Measurements from ENCODE around the gene AMBRA1. TPM values are rescaled to one million over a fixed set of nuclear protein-coding genes. Genes with fewer than 3 reads are reported as not detected.

The AMBRA1 gene
- total and polyA plus RNA-seq, 2 of the 8 experiments (the other 6 are each of a cell fraction or from before 2014, with no cell fraction given) = 14.2 to 37.4 TPM

GRCh38 chr11:46363455-46364005 lies 230.3 kb downstream of the AMBRA1 start:
- H3K4me3 ChIP-seq (ENCODE audit: extremely low read depth in 1 of 4, insufficient read depth in 2 of 4, low read depth in 3 of 4, low read length in 4 of 4) = no peak overlapping the region
- 96% methylated on average over 20 of the region's 21 CpGs; no CpG with 5 or more reads in 1 of the 2 experiments for WGBS, 2 experiments (ENCODE audit: extremely low coverage in 1 of 2, insufficient coverage in 1 of 2, insufficient read length in 1 of 2, insufficient replicate concordance in 2 of 2, low coverage in 1 of 2, low lambda C conversion rate in 2 of 2, missing lambda C conversion rate in 1 of 2)
- no peak overlapping the region for H3K4ac ChIP-seq (replicated peaks; ENCODE audit: insufficient read length, low read depth, low read length)
- H3K56ac ChIP-seq (replicated peaks; ENCODE audit: insufficient read length, low read depth, low read length) = no peak overlapping the region
- no peak overlapping the region for H4K5ac ChIP-seq (ENCODE audit: insufficient read length, low read depth, low read length)
- CTCF ChIA-PET (ENCODE audit: partially characterized antibody) = interaction anchor here (1.0 to 44.5 kb wide), 5 partner anchors 4 to 55 kb away, joined by 3 to 1004 read pairs (median 8); partner anchors contain the start of genes DGKZ and MDK
- no peak overlapping the region for H4K91ac ChIP-seq (replicated peaks; ENCODE audit: insufficient read length, low read length)
- H3K4me2 ChIP-seq (ENCODE audit: insufficient read depth in 1 of 2, low read depth in 2 of 2, low read length in 2 of 2) = no peak overlapping the region
- H3K36me3 ChIP-seq (ENCODE audit: control insufficient read depth in 2 of 4, insufficient read depth in 4 of 4, low read length in 3 of 4) = peaks cover 0 to 4% (median under 1%) of the 10 kb centered on the region in 4 experiments; a peak in 1 of 8 replicates
- H2BK20ac ChIP-seq (ENCODE audit: low read length) = no peak overlapping the region
- H3K23ac ChIP-seq (ENCODE audit: insufficient read length) = no peak overlapping the region
- H3K4me1 ChIP-seq (replicated peaks in 1 of 4; ENCODE audit: control insufficient read depth in 3 of 4, insufficient read depth in 4 of 4, low read length in 3 of 4) = peaks cover 0 to 23% (median 14%) of the 10 kb centered on the region in 4 experiments; a peak in 6 of 7 replicates
- H3K79me1 ChIP-seq (ENCODE audit: low read depth, low read length) = peaks cover 19% of the 10 kb centered on the region
- no peak overlapping the region for H2BK120ac ChIP-seq (replicated peaks; ENCODE audit: low read depth, low read length)
- no peak overlapping the region for H2BK5ac ChIP-seq (ENCODE audit: low read depth, low read length)
- no peak overlapping the region for H3K18ac ChIP-seq (ENCODE audit: extremely low read depth, low read length)
- no peaks in the 10 kb centered on the region for H3K23me2 ChIP-seq (ENCODE audit: low read depth, low read length)
- peaks cover 0 to 51% of the 10 kb centered on the region in 2 experiments; a peak in 2 of 4 replicates for H3K79me2 ChIP-seq (ENCODE audit: control insufficient read depth in 1 of 2, insufficient read depth in 2 of 2, low read length in 2 of 2)
- no peak overlapping the region for H3K27ac ChIP-seq (ENCODE audit: low read depth, low read length)
- no peak overlapping the region for H4K8ac ChIP-seq (ENCODE audit: extremely low read depth, insufficient read depth, low read length)
- POLR2A ChIA-PET (ENCODE audit: partially characterized antibody) = interaction anchor here (0.9 to 7.8 kb wide), 5 partner anchors 13 to 143 kb away, joined by 3 to 69 read pairs (median 3); partner anchors contain the start of gene DGKZ
- H3K14ac ChIP-seq (ENCODE audit: insufficient read length) = no peak overlapping the region
- FAIRE-seq (no peak), DNase-seq (ENCODE audit: low read depth in 1 of 2, low spot score in 2 of 2) (no peak)
- no peaks in the 10 kb centered on the region for H3K9me3 ChIP-seq (ENCODE audit: insufficient read depth in 2 of 2, low read depth in 1 of 2, low read length in 1 of 2)
- H2BK12ac ChIP-seq (ENCODE audit: low read depth, low read length) = no peak overlapping the region
- no peaks in the 10 kb centered on the region for H3K27me3 ChIP-seq (replicated peaks in 1 of 4; ENCODE audit: control insufficient read depth in 3 of 4, extremely low read depth in 1 of 4, insufficient read depth in 3 of 4, low read length in 3 of 4)
- no peak overlapping the region for H3K9ac ChIP-seq (replicated peaks in 1 of 4; ENCODE audit: extremely low read depth in 1 of 4, low read depth in 3 of 4, low read length in 3 of 4)
- no peak overlapping the region for H2AFZ ChIP-seq (ENCODE audit: low read length)
- peaks cover 8 to 34% of the 10 kb centered on the region in 2 experiments for H4K20me1 ChIP-seq (replicated peaks in 1 of 2; ENCODE audit: control insufficient read depth in 1 of 2, insufficient read depth in 2 of 2, low read length in 2 of 2)
- no peak overlapping the region for H2BK15ac ChIP-seq (ENCODE audit: low read length)
- no peak overlapping the region for H2AK5ac ChIP-seq (ENCODE audit: low read depth, low read length)
- no peak for TF ChIP-seq MAFK (IDR thresholded peaks at IDR 0.05; ENCODE audit: low read depth, low read length)
- TF ChIP-seq BRCA1 (IDR thresholded peaks at IDR 0.05; ENCODE audit: low read depth, low read length) = no peak
- no peak for TF ChIP-seq MAX (IDR thresholded peaks at IDR 0.05)
- no peak for TF ChIP-seq CHD2 (IDR thresholded peaks at IDR 0.05; ENCODE audit: low read length)
- TF ChIP-seq SRF (IDR thresholded peaks at IDR 0.05; ENCODE audit: low read depth, low read length) = no peak
- no peak for TF ChIP-seq RNF2 (IDR thresholded peaks at IDR 0.05; ENCODE audit: borderline replicate concordance, low read depth, low read length, missing control alignments, poor library complexity, severe bottlenecking)
- no peak for TF ChIP-seq ASH2L (IDR thresholded peaks at IDR 0.05; ENCODE audit: low read length)
- TF ChIP-seq CTBP2 (IDR thresholded peaks at IDR 0.05; ENCODE audit: borderline replicate concordance, insufficient read depth, insufficient read length, low read length) = no peak
- no peak for TF ChIP-seq POLR2A (IDR thresholded peaks at IDR 0.05; ENCODE audit: control extremely low read depth in 1 of 2, low read depth in 2 of 2, low read length in 2 of 2)
- TF ChIP-seq EP300 (IDR thresholded peaks at IDR 0.05; ENCODE audit: borderline replicate concordance in 1 of 2, low read depth in 2 of 2, low read length in 2 of 2) = no peak
- TF ChIP-seq TAF7 (optimal IDR thresholded peaks at IDR 0.05; ENCODE audit: borderline replicate concordance, low read depth, low read length) = no peak
- no peak for TF ChIP-seq CBX5 (IDR thresholded peaks at IDR 0.05; ENCODE audit: low read depth, low read length)
- TF ChIP-seq SP1 (IDR thresholded peaks at IDR 0.05; ENCODE audit: low read depth, low read length) = no peak

All from H1 (cell line).